K562 (cell line): Measurements from ENCODE around the gene LYAR. TPM values are rescaled to one million over a fixed set of nuclear protein-coding genes. Genes with fewer than 3 reads are reported as not detected.

Source experiments
- LEF1 ChIP-seq: fragments of 450-650 bp; IDR thresholded peaks from 2 replicates; pipeline ENCODE4 v1.6.1; 2016; ENCODE audit warnings: mild to moderate bottlenecking
- MGA ChIP-seq: fragments of 450-650 bp; IDR thresholded peaks from 2 replicates; pipeline ENCODE4 v1.6.1; 2016; ENCODE audit warnings: mild to moderate bottlenecking, moderate library complexity
- PBX2 ChIP-seq, 2 experiments: IDR thresholded peaks in 1 of 2; conservative IDR thresholded peaks in 1 of 2; 2 replicates each; pipeline ENCODE4 v1.6.1; 2016; ENCODE audit warnings: low read depth in 2 of 2, mild to moderate bottlenecking in 1 of 2, missing compliant biosample characterization in 1 of 2, missing genetic modification characterization in 1 of 2, moderate library complexity in 1 of 2
- RBM39 ChIP-seq: fragments of 200-400 bp; formaldehyde crosslinking; optimal IDR thresholded peaks from 2 replicates; pipeline ENCODE3; 2018; ENCODE audit warnings: low read depth, low read length
- polyA plus RNA-seq, 8 experiments: library from polyadenylated mRNA; depleted of rRNA in 4 of 8; stranded (reverse) in 5 of 8; unstranded in 3 of 8; fragments of >200 nt; fragmentation: Nextera tagmentation in 2 of 8; fragmentation: Illumina TruSeq in 1 of 8; extraction: Ambion mirVana in 2 of 8; extraction: Trizol in 1 of 8; gene quantifications; 2 replicates each; pipeline versions ENCODE4 v1.2.1 to v1.2.3, GENCODE V29; 2011 to 2014; ENCODE audit warnings: inconsistent platforms in 1 of 8, missing spikeins in 1 of 8
- total RNA-seq, 7 experiments: library from RNA; depleted of rRNA in 6 of 7; stranded (reverse); fragments of >200 nt in 6 of 7; fragmentation: Illumina TruSeq in 2 of 7; extraction: Trizol in 2 of 7; gene quantifications; 2 replicates each; pipeline versions ENCODE4 v1.2.1 to v1.2.3, GENCODE V29; 2011 to 2021; ENCODE audit warnings: low replicate concordance in 1 of 7

Gene LYAR
- total and polyA plus RNA-seq, 9 of the 15 experiments (the other 6 are each of a cell fraction or from before 2014, with no cell fraction given) = 28.3 to 172 (median 127) TPM

- TF ChIP-seq MGA = no peak
- TF ChIP-seq LEF1 = no peak
- TF ChIP-seq PBX2 (CRISPR knock-in tag; IDR thresholded peaks at IDR 0.05; ENCODE audit: low read depth) = no peak
- no peak for TF ChIP-seq PBX2 (tag; conservative IDR thresholded peaks at IDR 0.05; ENCODE audit: low read depth)
- no peak for TF ChIP-seq RBM39
Measured at GRCh38 chr4:4333265-4333706, 43.3 kb upstream of the LYAR start (continued).
